T-helper 2 cell treated with Interferon-gamma antibody and Interleukin-4, amounts not matched to agents 100 ng/mL and 5 ng/mL, for 36 hours (primary cell): ENCODE measurements around the gene CDK6. TPM values are rescaled to one million over a fixed set of nuclear protein-coding genes. Genes with fewer than 3 reads are reported as not detected.

ENCODE experiments used
- intact Hi-C: fragments of 100-400 bp; cut with micrococcal nuclease; formaldehyde crosslinking; loops from one replicate; pipeline ENCODE4 v1.15.1; 2023
- total RNA-seq: library from RNA; stranded (reverse); gene quantifications from 2 replicates; pipeline ENCODE4 v1.2.3, GENCODE V29; 2022

Gene CDK6
- total RNA-seq, 1 donor from 2014 or later, result 136 TPM

DNA sequence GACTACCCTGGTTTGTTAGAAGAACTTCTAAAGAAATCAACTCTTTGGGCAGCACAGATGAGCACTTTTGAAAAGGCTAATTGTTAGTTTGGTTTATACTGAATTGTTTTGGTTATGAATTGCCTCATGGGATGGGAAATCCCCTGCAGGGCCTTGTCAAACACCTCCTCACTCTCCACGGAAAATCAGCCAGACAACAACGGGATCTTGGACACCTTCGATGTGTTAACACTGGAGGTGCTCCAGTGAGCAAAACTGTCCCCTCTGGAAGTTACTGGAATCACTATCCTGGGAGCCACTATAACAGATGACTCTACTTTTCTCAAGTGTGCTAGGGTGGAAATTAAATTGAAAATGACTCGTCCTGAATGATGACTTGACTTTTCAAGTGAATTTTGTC is 38.7 kb downstream of the CDK6 start:
- intact Hi-C loops, result loop anchor here (2.0 kb wide), 1 partner anchor 15 kb away; no protein-coding TSS in a partner anchor

GRCh38 chr7:92797284-92797683 is 39.1 kb downstream of the CDK6 start:
- intact Hi-C loops, result no loop called here

DNA sequence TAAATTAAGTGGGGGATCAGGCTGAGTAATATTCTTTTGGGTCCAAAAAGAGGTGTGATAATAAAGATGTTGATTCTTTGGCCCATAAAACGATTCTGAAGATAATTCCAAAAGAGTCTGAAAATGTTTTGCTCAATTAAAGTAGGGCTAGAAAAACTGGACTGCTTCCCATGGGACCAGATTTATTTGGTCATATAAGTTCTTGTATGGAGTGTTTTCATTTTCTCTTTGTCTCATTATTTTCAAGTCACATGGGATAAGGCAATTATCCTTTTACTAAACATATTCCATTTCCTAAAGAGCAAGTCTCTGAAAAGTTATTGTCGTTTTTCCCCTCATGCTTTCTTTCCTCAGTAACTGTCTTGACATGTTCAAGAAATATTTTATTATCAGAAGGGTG is 41.5 kb downstream of the CDK6 start:
- intact Hi-C loops, result no loop called here

GRCh38 chr7:92794391-92794790 is 42.0 kb downstream of the CDK6 start:
- intact Hi-C loops, result no loop called here

GRCh38 chr7:92793656-92794205 is 42.6 kb downstream of the CDK6 start:
- intact Hi-C loops, result no loop called here

- intact Hi-C loops, result no loop called here
Observed at GRCh38 chr7:92790992-92791391, 45.4 kb downstream of the CDK6 start.

DNA sequence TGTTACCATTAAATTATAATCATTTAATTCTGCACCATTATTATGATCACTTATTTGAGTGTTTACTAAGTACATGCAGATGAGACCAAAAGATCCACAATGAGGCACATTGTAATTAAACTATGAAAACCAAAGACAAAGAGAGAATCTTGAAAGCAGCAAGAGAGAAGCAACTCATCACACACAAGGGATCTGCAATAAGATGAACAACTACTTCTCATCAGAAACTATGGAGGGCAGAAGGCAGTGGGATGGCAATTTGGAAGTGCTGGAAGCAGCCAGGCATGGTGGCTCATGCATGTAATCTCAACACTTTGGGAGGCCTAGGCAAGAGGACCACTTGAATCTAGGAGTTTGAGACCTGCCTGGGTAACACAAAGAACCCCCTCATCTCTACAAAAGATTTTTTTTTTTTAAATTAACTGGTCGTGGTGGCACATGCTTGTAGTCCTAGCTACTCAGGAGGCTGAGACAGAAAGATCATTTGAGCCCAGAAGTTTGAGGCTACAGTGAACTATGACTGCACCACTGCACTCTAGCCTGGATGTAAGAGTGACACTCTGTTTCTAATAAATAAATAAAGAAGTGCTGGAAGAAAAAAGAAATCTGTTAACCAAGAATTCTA is 47.7 kb downstream of the CDK6 start:
- intact Hi-C loops, result no loop called here

GRCh38 chr7:92785923-92786322 is 50.5 kb downstream of the CDK6 start:
- intact Hi-C loops, result no loop called here

- intact Hi-C loops, result no loop called here
Observed at GRCh38 chr7:92784935-92785334, 51.4 kb downstream of the CDK6 start.

DNA sequence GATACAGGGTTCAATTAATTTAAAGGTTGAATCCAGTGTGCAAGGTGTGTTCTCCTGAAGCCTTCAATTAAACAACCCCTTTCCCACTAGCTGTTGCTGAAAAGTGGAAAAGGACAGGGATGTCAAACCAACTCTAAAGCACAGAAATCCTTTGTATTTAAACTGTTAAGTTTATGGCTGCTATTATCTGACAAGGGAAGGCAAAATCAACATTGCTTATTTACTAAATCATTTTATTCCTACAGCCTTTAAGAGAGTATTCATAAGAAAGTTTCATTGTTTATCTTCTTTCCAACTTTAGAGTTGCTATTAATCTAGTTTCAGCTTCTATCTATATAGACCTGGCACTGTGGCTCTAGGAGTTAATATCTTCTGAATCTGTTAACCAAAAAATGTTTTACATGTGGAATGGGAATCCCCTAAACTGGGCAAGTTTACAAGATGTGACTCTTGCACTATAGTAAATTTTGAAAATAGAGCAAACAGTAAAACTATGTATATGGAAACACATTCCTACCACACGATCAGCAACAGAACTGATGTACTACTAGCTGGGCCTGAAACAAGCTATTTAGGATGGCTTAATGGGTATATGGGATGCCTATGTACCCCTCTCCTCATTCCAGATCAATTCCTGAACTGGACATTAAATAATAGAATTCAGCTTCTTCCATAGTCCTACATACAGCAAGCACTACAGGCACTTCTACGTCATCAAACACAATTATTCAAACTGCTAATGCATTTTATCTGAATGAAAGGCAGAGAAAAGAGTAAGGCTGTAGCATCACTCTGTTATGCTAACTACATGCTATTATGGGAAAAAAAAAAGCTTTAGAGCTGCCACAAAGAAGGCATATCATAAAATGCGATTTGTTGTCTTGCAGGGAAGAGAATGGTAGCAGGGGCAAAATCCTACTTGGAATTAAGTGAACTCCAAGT is 52.8 kb downstream of the CDK6 start:
- intact Hi-C loops, result no loop called here

GRCh38 chr7:92782855-92783254 is 53.5 kb downstream of the CDK6 start:
- intact Hi-C loops, result no loop called here

GRCh38 chr7:92782236-92782635 is 54.1 kb downstream of the CDK6 start:
- intact Hi-C loops, result no loop called here

GRCh38 chr7:92781117-92781720 is 55.2 kb downstream of the CDK6 start:
- intact Hi-C loops, result no loop called here

- intact Hi-C loops, result no loop called here
Observed at GRCh38 chr7:92778972-92779371, 57.4 kb downstream of the CDK6 start.

- intact Hi-C loops, result no loop called here
Observed at GRCh38 chr7:92777993-92778392, 58.4 kb downstream of the CDK6 start.

GRCh38 chr7:92773808-92774207 is 62.6 kb downstream of the CDK6 start:
- intact Hi-C loops, result no loop called here

DNA sequence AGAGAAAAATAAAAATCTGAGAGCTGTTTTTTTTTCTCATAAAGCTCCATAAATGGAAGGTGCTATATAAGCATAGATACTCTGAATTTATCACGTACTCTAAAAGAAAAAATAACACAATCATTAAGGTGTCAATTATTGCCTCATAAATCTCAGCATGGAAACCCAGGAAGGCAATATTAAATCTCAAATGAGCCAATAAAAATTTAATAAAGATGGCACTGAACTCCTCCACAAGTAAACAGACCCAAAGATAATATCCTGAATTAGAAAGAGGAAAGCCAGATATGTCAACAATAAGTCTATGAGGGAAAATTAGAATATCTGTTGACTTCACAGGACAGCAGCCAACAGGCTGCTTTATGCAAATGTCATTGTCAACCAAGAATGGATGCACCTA is 66.5 kb downstream of the CDK6 start:
- intact Hi-C loops, result loop anchor here (2.0 kb wide), 1 partner anchor 63 kb away; no protein-coding TSS in a partner anchor

DNA sequence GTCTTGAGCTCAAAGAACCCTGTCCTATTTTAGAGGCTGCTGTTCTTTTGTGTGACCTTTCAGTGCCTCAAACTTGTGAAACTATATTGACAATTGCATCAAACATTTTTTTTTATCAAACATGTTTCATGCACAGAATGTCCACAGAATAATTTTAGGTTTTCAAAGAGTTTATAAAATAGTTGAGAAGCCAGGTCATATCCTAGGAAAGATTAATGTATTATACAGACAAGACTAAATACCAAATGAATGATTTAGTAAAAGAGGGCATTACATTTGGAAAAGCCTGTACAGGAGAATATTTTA is 67.0 kb downstream of the CDK6 start:
- intact Hi-C loops, result loop anchor here (2.0 kb wide), 1 partner anchor 63 kb away; no protein-coding TSS in a partner anchor

DNA sequence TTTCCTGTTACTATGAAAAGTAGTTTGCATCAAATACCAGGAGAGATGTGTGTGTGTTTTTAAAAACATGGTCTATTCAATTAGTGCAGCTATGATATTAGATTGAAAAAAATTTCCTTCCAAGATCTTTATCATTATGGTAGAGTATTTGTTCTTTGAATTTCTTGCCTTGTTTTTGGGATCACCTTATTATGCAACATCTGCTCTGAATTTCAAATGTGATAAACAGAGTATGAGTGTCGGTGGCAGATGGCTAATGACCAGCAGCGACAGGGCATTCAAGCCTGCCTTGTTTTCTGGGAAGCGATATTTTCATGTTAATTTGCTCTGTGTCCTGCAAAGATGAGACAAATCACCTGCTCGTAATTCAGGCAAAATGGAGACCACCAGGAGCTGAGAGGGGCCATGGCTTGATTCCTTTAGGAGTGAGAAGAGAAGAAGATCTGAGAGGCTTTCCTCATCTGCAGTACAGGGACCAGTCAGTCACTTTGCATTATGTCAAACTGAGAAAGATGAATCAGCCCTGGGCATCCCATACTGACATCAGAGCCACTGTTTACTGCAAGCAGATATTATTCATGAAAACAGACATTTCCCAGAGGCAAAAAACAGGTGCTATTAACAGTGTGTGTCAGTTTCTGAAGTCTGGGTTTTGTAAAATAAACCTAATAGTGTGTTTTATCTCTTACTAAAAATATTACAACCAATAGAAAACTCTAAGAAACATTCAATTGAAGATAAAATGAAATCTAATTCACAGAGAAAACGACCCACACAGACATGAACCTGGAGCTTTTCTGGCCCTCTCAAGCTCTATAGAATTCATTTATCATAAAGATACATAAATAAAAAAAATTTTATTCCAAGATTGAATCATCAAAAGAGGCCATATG is 67.6 kb downstream of the CDK6 start:
- intact Hi-C loops, result loop anchor here (2.0 kb wide), 1 partner anchor 64 kb away; no protein-coding TSS in a partner anchor

GRCh38 chr7:92767437-92767836 is 68.9 kb downstream of the CDK6 start:
- intact Hi-C loops, result no loop called here

DNA sequence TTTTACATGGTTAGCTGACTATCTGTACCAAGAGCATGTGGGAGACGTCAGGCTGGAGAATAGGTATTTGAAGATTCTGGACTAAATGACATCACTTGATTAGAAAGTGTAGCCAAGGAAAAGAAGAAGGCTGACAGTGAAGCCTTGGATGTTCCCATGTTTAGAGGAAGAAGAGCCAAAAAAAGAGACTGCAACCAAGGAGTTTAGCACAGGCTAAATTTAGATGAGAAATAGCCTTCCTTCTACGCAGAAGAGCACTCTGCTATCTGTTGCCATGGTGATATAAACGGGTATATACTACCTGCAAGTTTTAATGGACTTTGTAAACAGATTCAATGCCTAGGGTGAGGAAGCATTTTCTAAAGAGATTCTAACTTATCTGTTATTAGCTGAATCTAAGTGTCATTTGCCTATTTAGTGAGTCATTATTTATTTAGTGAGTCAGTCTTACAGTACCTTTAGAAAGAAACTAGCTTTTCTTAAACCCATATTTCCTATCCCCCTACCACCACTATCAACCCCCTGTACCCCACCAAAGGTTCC is 69.8 kb downstream of the CDK6 start:
- intact Hi-C loops, result no loop called here
